ENCODE measurements around the gene RGS7.

- TF ChIP-seq CTCF (IDR thresholded peaks at IDR 0.05) (no peak), POLR2AphosphoS5 (IDR thresholded peaks at IDR 0.05; ENCODE audit: low read depth, low read length) (no peak), REST (IDR thresholded peaks at IDR 0.05; ENCODE audit: insufficient read depth in 1 of 2, low read depth in 2 of 2, low read length in 1 of 2) (no peak), SIN3A (IDR thresholded peaks at IDR 0.05; ENCODE audit: borderline replicate concordance, insufficient read depth, low read depth, low read length) (no peak)
These were observed 20.7 kb downstream of the RGS7 start for GRCh38 chr1:241336335-241336734.
